B cell (primary cell): ENCODE results near the gene JAKMIP2.

Experiments
- EZH2 ChIP-seq: IDR thresholded peaks from 2 replicates; pipeline ENCODE4 v1.6.1; 2012; ENCODE audit warnings: borderline replicate concordance, low read depth, mild to moderate bottlenecking, moderate library complexity, low read length; ENCODE audit not compliant: insufficient read depth, poor library complexity, severe bottlenecking
- TF ChIP-seq, protein P1 (sequence below): fragments of 200-600 bp; IDR thresholded peaks from one replicate; pipeline ENCODE4 v1.8.0; 2022; ENCODE audit warnings: antibody characterized with exemption, mild to moderate bottlenecking

GRCh38 chr5:147658293-147658932 lies 124.1 kb downstream of the JAKMIP2 start:
- TF ChIP-seq, protein P1, sequence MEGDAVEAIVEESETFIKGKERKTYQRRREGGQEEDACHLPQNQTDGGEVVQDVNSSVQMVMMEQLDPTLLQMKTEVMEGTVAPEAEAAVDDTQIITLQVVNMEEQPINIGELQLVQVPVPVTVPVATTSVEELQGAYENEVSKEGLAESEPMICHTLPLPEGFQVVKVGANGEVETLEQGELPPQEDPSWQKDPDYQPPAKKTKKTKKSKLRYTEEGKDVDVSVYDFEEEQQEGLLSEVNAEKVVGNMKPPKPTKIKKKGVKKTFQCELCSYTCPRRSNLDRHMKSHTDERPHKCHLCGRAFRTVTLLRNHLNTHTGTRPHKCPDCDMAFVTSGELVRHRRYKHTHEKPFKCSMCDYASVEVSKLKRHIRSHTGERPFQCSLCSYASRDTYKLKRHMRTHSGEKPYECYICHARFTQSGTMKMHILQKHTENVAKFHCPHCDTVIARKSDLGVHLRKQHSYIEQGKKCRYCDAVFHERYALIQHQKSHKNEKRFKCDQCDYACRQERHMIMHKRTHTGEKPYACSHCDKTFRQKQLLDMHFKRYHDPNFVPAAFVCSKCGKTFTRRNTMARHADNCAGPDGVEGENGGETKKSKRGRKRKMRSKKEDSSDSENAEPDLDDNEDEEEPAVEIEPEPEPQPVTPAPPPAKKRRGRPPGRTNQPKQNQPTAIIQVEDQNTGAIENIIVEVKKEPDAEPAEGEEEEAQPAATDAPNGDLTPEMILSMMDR: no peak
- TF ChIP-seq EZH2: no peak
